HTR-8/SVneo (cell line): Measurements from ENCODE around the gene ARHGAP6.

ENCODE experiments used
- DNase-seq: peaks from one replicate; pipeline ENCODE4 v3.0.0; 2011; ENCODE audit warnings: low spot score, mixed read lengths; ENCODE audit not compliant: insufficient read length
- FAIRE-seq: peaks from 2 replicates; lab custom pipeline; 2011; peaks lifted over from hg19 to GRCh38; lab: Jason Lieb, UNC

The ARHGAP6 gene

GRCh38 chrX:11470250-11470974 is 195.3 kb downstream of the ARHGAP6 start:
- FAIRE-seq (no peak), DNase-seq (no peak)

GRCh38 chrX:11465648-11466411 is 199.9 kb downstream of the ARHGAP6 start:
- DNase-seq: no peak
- FAIRE-seq: no peak

- no peak for FAIRE-seq
- no peak for DNase-seq
Measured at GRCh38 chrX:11464836-11465463, 200.8 kb downstream of the ARHGAP6 start.

GRCh38 chrX:11464380-11464779 is 201.3 kb downstream of the ARHGAP6 start:
- DNase-seq (no peak), FAIRE-seq (no peak)

- FAIRE-seq: no peak
- no peak for DNase-seq
Measured at GRCh38 chrX:11462648-11463047, 203.1 kb downstream of the ARHGAP6 start.

- FAIRE-seq (no peak), DNase-seq (no peak)
Measured at GRCh38 chrX:11462136-11462535, 203.6 kb downstream of the ARHGAP6 start.

- FAIRE-seq (peak; percentile 48), DNase-seq (no peak)
Measured at GRCh38 chrX:11461201-11462001, 204.3 kb downstream of the ARHGAP6 start.

- FAIRE-seq: peak; percentile 16
Measured at GRCh38 chrX:11460347-11460746, 205.4 kb downstream of the ARHGAP6 start.

GRCh38 chrX:11458170-11458569 is 207.6 kb downstream of the ARHGAP6 start:
- DNase-seq (no peak), FAIRE-seq (no peak)

More at GRCh38 chrX:11460347-11460746, 205.4 kb downstream of the ARHGAP6 start:
- DNase-seq: no peak

GRCh38 chrX:11451151-11451550 is 214.6 kb downstream of the ARHGAP6 start:
- FAIRE-seq: no peak
- no peak for DNase-seq

GRCh38 chrX:11450354-11450753 is 215.4 kb downstream of the ARHGAP6 start:
- no peak for DNase-seq
- FAIRE-seq: no peak

- FAIRE-seq: no peak
Measured at GRCh38 chrX:11449613-11450012, 216.1 kb downstream of the ARHGAP6 start.

GRCh38 chrX:11447418-11447817 is 218.3 kb downstream of the ARHGAP6 start:
- no peak for DNase-seq
- FAIRE-seq: no peak

More at GRCh38 chrX:11449613-11450012, 216.1 kb downstream of the ARHGAP6 start:
- DNase-seq: no peak

GRCh38 chrX:11446949-11447348 is 218.8 kb downstream of the ARHGAP6 start:
- no peak for DNase-seq
- no peak for FAIRE-seq

- DNase-seq: no peak
- FAIRE-seq: no peak
Measured at GRCh38 chrX:11446336-11446735, 219.4 kb downstream of the ARHGAP6 start.

- no peak for DNase-seq
- no peak for FAIRE-seq
Measured at GRCh38 chrX:11445540-11445939, 220.2 kb downstream of the ARHGAP6 start.

- FAIRE-seq (no peak), DNase-seq (no peak)
Measured at GRCh38 chrX:11444052-11444451, 221.7 kb downstream of the ARHGAP6 start.

GRCh38 chrX:11439846-11440245 is 225.9 kb downstream of the ARHGAP6 start:
- no peak for FAIRE-seq

GRCh38 chrX:11438767-11439166 is 227.0 kb downstream of the ARHGAP6 start:
- no peak for DNase-seq
- no peak for FAIRE-seq

More at GRCh38 chrX:11439846-11440245, 225.9 kb downstream of the ARHGAP6 start:
- no peak for DNase-seq

GRCh38 chrX:11438380-11438723 is 227.4 kb downstream of the ARHGAP6 start:
- FAIRE-seq (no peak), DNase-seq (no peak)
